GM18868 (cell line): ENCODE results near the gene PRDM8.
A peak's percentile ranks its signal among the peaks of the same experiment; 100 is the strongest.

Experiments
- ATAC-seq: cut with Tn5 transposase; IDR thresholded peaks from one replicate; pipeline ENCODE4 v1.9.1; 2021; ENCODE audit warnings: mild to moderate bottlenecking, moderate library complexity; ENCODE audit not compliant: unreplicated experiment

Gene PRDM8

DNA sequence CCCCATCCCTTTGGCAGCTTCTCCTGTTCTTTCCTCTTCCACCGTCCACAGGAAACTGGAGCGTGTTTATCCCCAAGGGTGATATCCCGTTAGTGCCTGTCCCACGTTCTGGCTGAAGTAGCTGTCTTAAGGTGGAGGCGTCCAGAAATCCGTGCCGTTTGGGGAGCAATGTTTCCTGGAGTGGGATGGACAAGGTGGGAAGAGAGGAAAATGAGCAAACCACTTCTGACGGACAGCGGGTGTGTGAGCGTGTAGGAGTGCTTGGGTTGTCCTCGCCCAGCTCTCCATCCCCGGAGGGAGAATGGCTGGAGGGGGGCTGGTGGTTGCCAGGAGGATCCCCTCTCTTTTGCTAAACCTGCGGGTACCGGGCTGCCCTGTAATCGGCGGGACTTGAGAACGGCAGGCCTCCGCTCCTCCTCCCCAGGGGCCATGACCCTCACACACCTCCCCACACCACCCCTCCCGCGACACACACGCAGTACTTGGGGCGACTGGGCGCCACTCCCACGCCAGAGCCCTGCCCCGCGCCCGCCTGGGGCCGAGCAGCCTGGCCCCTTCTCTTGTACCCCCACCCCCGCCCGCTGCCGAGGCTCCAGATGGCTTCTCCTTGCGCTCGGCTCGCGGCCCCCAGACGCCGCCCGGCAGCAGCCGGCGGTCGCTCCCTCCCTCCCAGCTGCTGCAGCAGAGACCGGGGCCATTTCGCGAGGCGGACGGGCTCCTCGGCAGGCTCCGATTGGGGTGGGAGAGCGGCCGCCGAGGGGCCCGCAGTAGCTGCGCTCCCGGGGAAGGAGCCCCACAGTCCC is 13.9 kb upstream of the PRDM8 start:
- ATAC-seq, result peak; percentile 50

DNA sequence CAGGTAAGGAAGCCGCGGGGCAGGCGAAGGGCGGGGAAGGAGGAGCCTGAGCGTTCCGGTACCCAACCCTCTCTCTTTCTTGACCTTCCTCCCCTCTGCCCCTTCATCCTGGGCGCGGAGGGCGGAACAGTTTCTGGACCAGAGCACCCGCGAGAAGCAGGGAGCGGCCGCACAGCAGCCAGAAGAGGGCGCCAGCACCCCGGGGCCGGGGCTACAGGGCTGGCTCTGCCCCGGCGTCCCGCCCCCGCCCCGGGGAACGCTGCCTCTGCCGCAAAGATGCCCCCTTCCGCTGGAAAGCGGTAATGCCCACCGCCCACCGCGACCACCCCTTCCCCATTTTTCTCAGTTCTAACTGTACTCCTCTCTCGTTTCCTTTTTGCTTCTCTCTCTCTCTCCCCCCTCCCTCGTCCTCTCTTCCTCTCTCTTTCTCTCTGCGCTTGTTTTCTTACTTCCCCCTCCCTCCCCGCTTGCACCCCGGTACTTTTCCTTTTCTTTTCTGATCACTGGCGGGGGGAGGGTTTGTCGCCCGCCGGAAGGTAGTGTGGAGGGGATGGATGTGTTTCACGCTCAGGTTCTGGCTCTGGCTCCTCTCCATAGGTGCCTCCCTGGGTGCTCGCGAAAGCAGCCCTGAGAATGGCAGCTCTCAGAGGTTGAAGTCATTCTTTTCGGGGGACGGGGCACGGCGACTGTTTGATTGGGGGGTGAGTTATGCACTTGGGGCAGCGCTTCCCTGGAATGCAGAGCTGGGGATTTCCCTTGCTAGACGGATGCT is 13.1 kb upstream of the PRDM8 start:
- ATAC-seq, result peak; percentile 89

DNA sequence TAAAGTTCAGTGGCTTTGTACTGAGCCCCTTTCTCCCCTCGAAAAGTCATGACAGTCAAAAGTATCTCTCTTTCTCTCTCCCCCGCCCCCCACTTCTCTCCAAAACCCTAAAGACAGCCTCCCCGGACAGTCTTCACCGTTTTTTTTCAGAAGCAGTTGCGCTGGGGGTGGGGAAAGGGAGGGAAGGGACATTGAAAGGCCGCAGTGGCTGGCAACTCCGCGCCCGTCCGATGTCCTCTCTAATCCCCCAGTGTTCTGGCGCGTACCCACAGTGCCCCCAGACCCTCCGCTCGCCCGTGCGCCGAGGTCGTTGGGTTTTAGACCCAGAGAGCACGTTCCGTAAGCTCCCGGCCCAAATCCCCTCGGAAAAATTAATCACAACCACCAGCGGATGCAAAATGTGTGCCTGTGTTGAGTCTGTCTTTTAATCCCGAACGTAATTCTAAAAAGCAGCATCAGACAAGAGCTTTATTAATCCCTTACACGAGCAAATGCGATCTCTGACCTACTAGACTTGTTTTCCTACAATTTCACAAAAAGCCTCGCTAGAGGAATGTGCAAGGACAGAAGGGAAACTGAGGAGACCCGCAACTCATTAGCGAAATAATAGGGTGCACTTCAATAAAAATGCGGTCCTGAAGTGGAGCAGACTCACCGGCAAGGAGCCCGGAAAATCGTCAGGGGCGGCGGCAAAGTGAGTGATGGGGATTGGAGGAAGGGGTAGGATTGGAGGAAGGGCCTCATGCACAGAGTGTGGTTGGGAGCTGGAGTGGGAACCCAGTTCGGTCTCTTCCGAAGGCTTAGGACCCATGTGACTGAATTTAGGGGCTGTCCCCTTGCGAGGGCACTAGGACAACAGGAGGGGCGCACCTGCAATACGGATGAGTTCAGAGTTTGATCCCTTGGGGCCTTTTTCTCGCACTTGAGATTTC is 12.2 kb upstream of the PRDM8 start:
- ATAC-seq, result no peak

DNA sequence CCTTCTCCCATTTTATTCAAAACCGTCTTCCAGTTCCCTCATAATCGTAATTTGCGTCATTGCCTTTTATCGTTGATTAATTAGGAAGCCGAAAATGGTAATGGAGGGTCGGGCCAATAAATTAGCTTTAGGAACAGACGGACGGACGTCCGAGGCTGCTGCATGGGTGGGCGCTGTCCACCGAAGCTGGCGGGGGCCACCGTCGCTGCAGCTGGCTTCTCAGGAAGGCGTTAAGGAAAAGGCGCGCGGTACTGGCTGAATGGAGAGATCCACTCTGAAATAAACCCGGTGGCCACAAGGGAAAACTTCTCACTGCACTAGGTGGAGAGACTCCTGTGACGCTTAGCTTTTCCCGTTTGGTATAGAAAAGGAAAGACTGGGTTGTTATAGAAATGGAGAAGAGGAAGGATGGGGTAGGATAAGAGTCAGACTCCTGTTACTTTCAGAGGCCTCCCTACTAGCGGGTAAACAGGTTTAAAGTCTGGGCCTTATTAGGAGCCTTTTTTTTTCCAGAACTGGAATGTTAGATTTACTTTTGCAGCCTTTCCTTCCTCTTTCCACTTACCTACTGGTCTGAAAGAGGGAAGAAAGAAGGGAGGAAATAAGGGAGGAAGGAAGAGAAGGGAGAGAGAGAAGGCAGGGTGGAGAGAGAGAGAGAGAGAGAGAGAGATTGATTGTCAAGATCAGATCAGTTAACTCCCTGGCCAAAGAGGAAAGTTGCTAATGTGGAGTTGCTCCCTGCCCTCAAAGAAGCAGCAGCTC is 11.3 kb upstream of the PRDM8 start:
- no peak for ATAC-seq

- no peak for ATAC-seq
Measured at GRCh38 chr4:80186676-80187075, 10.6 kb upstream of the PRDM8 start.

GRCh38 chr4:80187677-80188076 is 9.6 kb upstream of the PRDM8 start:
- no peak for ATAC-seq

GRCh38 chr4:80188457-80188800 is 8.9 kb upstream of the PRDM8 start:
- no peak for ATAC-seq

GRCh38 chr4:80188801-80189458 is 8.4 kb upstream of the PRDM8 start:
- ATAC-seq, result no peak

DNA sequence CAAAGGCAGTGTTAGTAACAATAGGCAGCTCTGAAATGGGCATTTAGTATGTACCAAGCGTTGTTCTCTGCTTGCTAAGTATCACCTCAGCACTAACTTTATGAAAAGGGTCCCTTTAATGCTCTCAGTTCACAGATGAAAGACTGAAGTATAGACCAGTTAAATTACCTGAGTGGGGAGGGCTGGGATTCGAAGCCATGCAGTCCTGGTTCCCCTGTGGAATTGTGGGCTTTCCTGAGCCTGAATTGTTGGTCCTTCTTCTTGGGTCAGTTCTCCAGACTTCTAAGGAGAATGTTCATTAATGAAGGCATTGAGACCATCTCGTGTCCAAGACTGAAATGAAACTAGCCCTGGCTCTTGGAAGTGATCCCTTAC is 7.7 kb upstream of the PRDM8 start:
- ATAC-seq, result no peak

GRCh38 chr4:80189956-80190677 is 7.2 kb upstream of the PRDM8 start:
- ATAC-seq, result no peak

- no peak for ATAC-seq
Measured at GRCh38 chr4:80192252-80192866, 4.9 kb upstream of the PRDM8 start.

GRCh38 chr4:80192937-80193336 is 4.4 kb upstream of the PRDM8 start:
- ATAC-seq, result no peak

DNA sequence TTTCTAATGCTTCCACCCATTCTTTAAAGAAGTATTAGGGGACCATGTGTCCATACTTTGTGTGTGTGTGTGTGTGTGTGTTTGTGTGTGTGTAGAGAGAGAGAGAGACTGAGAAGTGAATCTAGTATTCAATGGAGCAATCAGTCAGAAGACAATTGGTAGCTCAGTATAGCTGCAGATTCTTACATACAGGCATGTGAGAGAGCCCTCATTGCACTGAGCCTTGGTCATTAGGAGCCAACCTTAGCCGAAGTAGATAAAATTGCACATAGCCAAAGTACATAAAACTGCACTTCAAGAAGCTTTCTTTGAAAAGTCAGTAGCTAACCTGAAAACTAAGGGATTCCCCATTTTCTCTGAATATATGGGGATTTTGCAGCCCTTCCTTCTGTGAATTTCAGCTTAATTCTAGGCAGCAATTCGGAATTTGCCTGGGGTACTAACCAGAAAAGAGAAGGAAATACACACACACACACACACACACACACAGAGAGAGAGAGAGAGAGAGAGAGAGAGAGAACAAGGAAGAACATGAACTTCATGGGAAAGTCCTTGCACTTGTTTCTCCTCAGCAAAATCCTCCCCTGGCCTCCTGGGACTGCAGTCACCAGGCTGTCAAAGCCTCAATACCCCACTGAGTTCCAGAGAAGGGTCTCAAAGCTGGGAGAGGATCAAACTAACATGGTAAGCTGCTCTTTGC is 1.7 kb upstream of the PRDM8 start:
- ATAC-seq, result no peak

- peak; percentile 37 for ATAC-seq
Measured at GRCh38 chr4:80196259-80196921, 913 bp upstream of the PRDM8 start.

DNA sequence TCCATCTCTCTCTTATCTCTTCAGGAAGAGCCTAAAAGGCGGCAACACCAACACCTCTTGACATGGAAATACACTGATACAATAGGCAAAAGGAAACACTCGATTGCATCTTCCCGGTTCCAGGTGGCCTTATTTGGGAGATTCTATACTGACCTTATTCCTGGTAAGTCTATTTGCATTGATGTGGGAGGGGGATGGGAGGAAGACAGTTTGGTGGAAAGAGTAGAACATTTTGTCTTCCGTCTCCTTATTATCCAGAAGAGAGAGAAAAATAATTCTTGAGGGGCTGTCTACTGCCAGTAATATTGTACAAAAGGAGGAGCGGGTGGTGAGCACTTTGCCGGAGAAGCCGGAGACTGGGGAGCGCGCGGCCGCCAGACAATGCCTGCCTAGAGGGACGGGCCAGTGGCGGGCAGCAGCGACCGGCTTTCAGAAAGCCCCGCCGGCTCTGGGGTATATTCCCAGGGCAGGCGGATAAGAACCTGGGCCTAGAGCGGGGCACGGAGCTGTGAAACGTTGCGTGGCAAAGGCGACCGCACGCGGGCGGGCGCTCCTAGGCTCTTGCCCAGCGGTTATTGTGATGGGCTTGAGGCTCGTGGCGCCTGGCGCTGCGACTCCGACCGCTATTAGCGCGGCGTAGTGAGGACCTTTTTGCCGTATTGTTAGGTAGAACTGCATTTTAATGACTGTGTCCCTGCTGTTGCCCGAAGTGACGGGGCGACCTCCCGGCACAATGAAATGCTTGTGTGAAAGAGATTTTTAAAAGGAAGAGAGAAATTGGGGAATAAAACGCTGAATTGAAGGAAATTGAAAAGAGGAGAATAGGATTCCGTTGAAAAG is 518 bp downstream of the PRDM8 start:
- no peak for ATAC-seq

- ATAC-seq, result no peak
Measured at GRCh38 chr4:80198441-80198837, 1.1 kb downstream of the PRDM8 start.

DNA sequence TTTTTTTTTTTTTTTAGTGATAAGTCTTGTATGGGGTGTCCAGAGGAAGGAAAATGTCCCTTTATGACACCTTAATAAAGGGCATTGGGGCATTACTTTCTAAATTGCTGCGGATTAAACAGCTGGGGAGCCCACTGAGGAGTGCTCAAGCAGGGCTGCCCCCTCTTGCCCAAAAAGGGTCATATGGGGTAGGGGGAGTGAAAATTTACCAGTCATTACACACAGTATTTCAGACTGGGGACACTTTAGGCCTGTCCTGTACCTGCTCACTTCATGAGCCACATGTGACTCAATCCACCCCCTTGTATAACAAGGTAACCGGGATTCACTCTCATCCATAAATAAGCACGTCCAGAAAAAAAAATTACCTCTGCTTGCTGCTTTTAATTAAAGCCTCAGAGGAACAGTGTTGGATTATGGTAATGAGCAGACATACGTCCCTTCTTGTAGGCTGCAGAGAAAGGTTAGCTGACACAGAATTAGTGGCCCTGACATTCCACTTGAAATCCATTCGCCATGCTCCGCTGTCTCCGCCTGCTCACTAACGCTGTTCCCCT is 1.8 kb downstream of the PRDM8 start:
- ATAC-seq, result no peak
